Lung (tissue), 12 donors: ENCODE measurements around the gene TMEM53. TPM values are rescaled to one million over a fixed set of nuclear protein-coding genes. Genes with fewer than 3 reads are reported as not detected.

Experiments used
- ATAC-seq: fragments of 200-7000 bp; cut with Tn5 transposase; one replicate; pipeline ENCODE4 v1.9.1; 2020; ENCODE audit warnings: moderate number of reproducible peaks; ENCODE audit not compliant: insufficient read depth, low FRiP score
- DNase-seq, 3 donors: peaks; one replicate each; pipeline ENCODE4 v3.0.0-alpha.2; 2013 to 2017
- H3K27ac ChIP-seq, 2 donors: one replicate each; pipeline ENCODE4 v1.5.1; 2013; ENCODE audit warnings: mild to moderate bottlenecking in 2 of 2, moderate library complexity in 2 of 2, control low read depth in 1 of 2, inconsistent platforms in 1 of 2, low read depth in 1 of 2, low read length in 1 of 2
- H3K27me3 ChIP-seq, 3 donors: one replicate each; pipeline ENCODE4 v1.5.1; 2013; ENCODE audit warnings: low read length in 2 of 3; ENCODE audit not compliant: control insufficient read depth in 3 of 3, insufficient read depth in 3 of 3
- H3K36me3 ChIP-seq, 4 donors: one replicate each; pipeline ENCODE4 v1.5.1; 2013; ENCODE audit warnings: low read length in 4 of 4, mild to moderate bottlenecking in 1 of 4, moderate library complexity in 1 of 4; ENCODE audit not compliant: control insufficient read depth in 4 of 4, insufficient read depth in 4 of 4
- H3K4me1 ChIP-seq, 5 donors: one replicate each; pipeline ENCODE4 v1.5.1; 2013; ENCODE audit warnings: low read length in 5 of 5, mild to moderate bottlenecking in 2 of 5, moderate library complexity in 1 of 5; ENCODE audit not compliant: control insufficient read depth in 5 of 5, insufficient read depth in 5 of 5
- H3K4me3 ChIP-seq: one replicate; pipeline ENCODE4 v1.5.1; 2013; ENCODE audit warnings: mild to moderate bottlenecking, control low read depth, moderate library complexity
- H3K9ac ChIP-seq, 2 donors: one replicate each; pipeline ENCODE4 v1.5.1; 2013; ENCODE audit warnings: low read length in 2 of 2, control low read depth in 1 of 2; ENCODE audit not compliant: insufficient read depth in 1 of 2
- H3K9me3 ChIP-seq, 4 donors: one replicate each; pipeline ENCODE4 v1.5.1; 2013; ENCODE audit warnings: low read length in 3 of 4, mild to moderate bottlenecking in 1 of 4, moderate library complexity in 1 of 4; ENCODE audit not compliant: control insufficient read depth in 4 of 4, insufficient read depth in 3 of 4
- CTCF ChIP-seq: IDR thresholded peaks from 2 replicates; pipeline ENCODE4 v1.5.1; 2012; ENCODE audit warnings: mild to moderate bottlenecking; ENCODE audit errors: control extremely low read depth, extremely low read depth
- WGBS, 2 donors: extraction: QIAGEN DNeasy Blood & Tissue Kit; methylation state at CpG; one replicate each; pipeline ENCODE4 v1.1.7; 2013; 5-methylcytosine and 5-hydroxymethylcytosine counted together
- polyA plus RNA-seq, 2 donors: library from polyadenylated mRNA; stranded (reverse); fragments of 200-250 nt; gene quantifications; one replicate each; pipeline ENCODE4 v1.2.1, GENCODE V29; 2013
- total RNA-seq, 2 donors: library from RNA; depleted of rRNA in 1 of 2; stranded (reverse); fragments of >200 nt in 1 of 2; gene quantifications; one replicate each; pipeline ENCODE4 v1.2.1, GENCODE V29; 2014 to 2021
- donor health status: control.
- donor health status: control.
- donor health status: Bipolar disorder and iron deficiency.
- donor health status: healthy.
- donor health status: DM: yes; HTN: yes; CAD: no.

The TMEM53 gene
- total and polyA plus RNA-seq, 4 donors: 7.1 to 26.4 (median 18.4) TPM

DNA sequence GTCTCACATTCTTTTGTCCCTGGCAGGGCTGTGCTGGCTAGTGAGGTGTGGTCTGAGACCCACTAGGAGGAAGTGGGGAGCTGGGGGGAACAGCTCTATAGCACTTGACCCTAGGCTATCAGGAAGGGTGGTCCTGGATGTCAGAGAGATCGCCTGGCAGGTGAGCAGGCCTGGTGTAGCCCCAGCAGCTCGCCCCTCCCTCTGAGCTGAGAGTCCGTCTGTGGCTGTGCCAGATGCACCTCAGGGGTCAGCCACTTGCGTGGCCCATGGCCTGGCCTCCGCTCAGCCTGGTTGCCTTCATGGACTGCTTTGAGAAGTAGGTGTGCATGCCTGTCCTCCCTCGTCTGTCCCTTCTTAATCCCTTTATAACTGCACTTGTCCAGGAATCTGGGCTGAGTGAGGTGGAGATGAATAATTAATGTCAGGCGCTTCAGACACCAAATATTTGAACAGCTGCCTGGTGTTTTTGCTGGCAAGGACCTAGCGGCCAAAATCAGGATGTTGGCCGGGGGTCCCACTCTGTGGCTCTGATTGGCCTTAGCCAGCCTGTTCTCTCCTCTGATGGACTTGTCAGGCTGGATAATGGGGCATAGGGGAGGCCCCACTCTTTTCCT, 30.5 kb downstream of the TMEM53 start:
- H3K27ac ChIP-seq: no peak overlapping the region
- no peak overlapping the region for H3K9ac ChIP-seq
- TF ChIP-seq CTCF: no peak
- 76 to 87% methylated on average over 9 of the region's 9 CpGs for WGBS, 2 donors
- H3K4me3 ChIP-seq: no peak overlapping the region
- DNase-seq: no peak
- no peaks in the 10 kb centered on the region for H3K27me3 ChIP-seq
- H3K4me1 ChIP-seq: peaks cover 0 to 28% (median 0%) of the 10 kb centered on the region in 5 donors
- H3K36me3 ChIP-seq: peaks cover 15 to 88% (median 26%) of the 10 kb centered on the region in 4 donors
- H3K9me3 ChIP-seq: no peaks in the 10 kb centered on the region
- no peak for ATAC-seq

DNA sequence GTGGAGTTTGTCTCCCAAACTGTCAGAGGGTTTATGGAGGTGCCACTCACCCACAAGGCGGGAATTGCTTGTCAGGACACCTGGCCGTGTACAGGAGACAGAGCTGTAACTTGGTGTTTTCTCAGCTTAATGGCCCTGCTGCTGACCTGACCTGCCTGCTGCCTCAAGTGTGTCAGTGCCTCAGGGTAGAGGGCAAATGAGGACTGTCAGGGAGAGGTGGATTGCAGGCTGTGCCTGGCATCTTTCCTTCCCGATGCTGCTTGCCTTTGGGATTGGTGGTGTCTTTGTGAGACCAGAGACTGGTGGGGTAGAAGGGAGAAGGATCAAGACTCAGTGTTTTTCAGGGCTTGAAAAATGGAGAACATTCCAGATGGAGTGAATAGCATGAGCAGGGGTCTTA, 31.4 kb downstream of the TMEM53 start:
- Histone ChIP-seq H3K4me3 (no peak overlapping the region), H3K27me3 (no peaks in the 10 kb centered on the region), H3K9ac (no peak overlapping the region), H3K36me3 (peaks cover 15 to 89% (median 26%) of the 10 kb centered on the region in 4 donors), H3K27ac (no peak overlapping the region), H3K4me1 (peaks cover 0 to 28% (median 2%) of the 10 kb centered on the region in 5 donors), H3K9me3 (no peaks in the 10 kb centered on the region)
- TF ChIP-seq CTCF: no peak
- DNase-seq: no peak
- no peak for ATAC-seq
- WGBS, 2 donors: 88 to 93% methylated on average over 3 of the region's 3 CpGs

DNA sequence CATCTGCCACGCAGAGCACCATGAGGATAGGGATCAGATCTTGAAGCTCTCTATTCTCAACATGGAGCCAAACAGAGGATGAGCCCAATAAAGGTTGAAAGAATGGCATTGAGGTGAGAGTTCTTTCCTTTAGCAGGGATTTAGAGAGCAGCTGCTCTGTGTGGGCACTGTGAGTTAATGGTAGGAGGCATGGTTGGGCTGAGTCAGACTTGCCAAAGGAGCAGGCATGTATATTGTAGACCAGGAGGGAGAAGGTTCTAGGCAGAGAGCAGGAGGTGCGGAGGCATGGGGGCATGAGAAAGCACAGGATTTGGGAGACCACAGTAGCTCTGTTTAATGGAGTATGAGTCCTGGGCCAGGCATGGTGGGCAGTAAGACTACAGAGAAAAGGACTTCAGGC, 32.0 kb downstream of the TMEM53 start:
- no peak overlapping the region for H3K4me3 ChIP-seq
- no peak overlapping the region for H3K27ac ChIP-seq
- peaks cover 0 to 28% (median 2%) of the 10 kb centered on the region in 5 donors for H3K4me1 ChIP-seq
- H3K27me3 ChIP-seq: no peaks in the 10 kb centered on the region
- WGBS, 2 donors: 96 to 100% methylated on average over 2 of the region's 2 CpGs
- peaks cover 16 to 88% (median 22%) of the 10 kb centered on the region in 4 donors for H3K36me3 ChIP-seq
- no peak for ATAC-seq
- H3K9ac ChIP-seq: no peak overlapping the region
- DNase-seq: no peak
- H3K9me3 ChIP-seq: no peaks in the 10 kb centered on the region
- TF ChIP-seq CTCF: no peak
